ENCODE measurements around the gene PANK4. TPM values are rescaled to one million over a fixed set of nuclear protein-coding genes. Genes with fewer than 3 reads are reported as not detected.

Gene PANK4
- total RNA-seq, 1 donor from 2014 or later, result 50.8 TPM

DNA sequence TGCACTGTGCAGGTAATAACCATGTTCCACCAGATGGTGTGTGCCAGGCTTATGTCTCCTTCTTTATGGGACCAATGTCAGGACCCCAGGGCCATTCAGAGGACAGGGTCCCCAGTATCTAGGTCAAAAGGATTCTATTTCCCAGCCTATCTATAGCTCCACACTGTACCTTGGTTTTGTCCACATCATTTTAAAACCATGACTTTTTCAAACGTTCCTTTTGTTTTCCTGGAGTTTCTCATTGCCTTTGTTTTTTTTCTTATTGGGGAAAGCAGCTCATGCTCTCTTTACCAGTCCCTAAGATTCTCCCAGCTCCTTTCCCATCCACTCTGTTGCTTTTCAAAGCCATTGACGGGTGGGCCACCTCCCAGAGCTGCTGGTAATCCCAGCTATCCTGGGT, 37.7 kb downstream of the PANK4 start:
- peaks cover 16% of the 10 kb centered on the region for H3K27me3 Mint-ChIP-seq (ENCODE audit: low read depth)
- TF ChIP-seq, protein P1, sequence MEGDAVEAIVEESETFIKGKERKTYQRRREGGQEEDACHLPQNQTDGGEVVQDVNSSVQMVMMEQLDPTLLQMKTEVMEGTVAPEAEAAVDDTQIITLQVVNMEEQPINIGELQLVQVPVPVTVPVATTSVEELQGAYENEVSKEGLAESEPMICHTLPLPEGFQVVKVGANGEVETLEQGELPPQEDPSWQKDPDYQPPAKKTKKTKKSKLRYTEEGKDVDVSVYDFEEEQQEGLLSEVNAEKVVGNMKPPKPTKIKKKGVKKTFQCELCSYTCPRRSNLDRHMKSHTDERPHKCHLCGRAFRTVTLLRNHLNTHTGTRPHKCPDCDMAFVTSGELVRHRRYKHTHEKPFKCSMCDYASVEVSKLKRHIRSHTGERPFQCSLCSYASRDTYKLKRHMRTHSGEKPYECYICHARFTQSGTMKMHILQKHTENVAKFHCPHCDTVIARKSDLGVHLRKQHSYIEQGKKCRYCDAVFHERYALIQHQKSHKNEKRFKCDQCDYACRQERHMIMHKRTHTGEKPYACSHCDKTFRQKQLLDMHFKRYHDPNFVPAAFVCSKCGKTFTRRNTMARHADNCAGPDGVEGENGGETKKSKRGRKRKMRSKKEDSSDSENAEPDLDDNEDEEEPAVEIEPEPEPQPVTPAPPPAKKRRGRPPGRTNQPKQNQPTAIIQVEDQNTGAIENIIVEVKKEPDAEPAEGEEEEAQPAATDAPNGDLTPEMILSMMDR (IDR thresholded peaks at IDR 0.05; ENCODE audit: unreplicated experiment), result no peak
- DNase-seq (ENCODE audit: low spot score in 2 of 2, unreplicated experiment in 2 of 2), result no peak
- no peaks in the 10 kb centered on the region for H3K36me3 Mint-ChIP-seq
- H3K9me3 Mint-ChIP-seq, result peaks cover 11% of the 10 kb centered on the region
- no peak overlapping the region for H3K27ac Mint-ChIP-seq
- H3K4me1 Mint-ChIP-seq, result peaks cover 2% of the 10 kb centered on the region
- no peak overlapping the region for H3K4me3 Mint-ChIP-seq

DNA sequence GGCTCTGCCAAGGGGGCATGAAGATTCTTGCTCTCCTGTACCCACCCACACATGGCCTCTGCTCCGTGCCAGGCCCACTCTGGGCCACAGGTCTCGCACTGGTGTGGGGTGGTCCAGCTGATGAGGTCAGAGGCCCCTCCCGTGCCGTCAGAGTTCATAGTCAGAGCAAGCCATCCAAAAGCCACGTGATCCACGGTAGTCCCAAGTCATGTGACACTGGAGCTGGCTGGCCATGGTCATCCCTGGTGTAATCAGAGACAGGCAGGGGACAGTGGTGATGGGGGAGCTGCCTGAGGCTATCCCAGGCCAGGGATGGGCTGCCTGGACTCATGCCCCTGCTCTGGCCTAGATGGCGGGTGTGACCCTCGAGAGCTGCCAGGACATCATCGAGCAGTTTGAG, 39.8 kb downstream of the PANK4 start:
- H3K27ac Mint-ChIP-seq, result no peak overlapping the region
- peaks cover 10% of the 10 kb centered on the region for H3K27me3 Mint-ChIP-seq (ENCODE audit: low read depth)
- H3K4me3 Mint-ChIP-seq, result no peak overlapping the region
- H3K36me3 Mint-ChIP-seq, result no peaks in the 10 kb centered on the region
- no peaks in the 10 kb centered on the region for H3K4me1 Mint-ChIP-seq
- TF ChIP-seq, protein P1 (IDR thresholded peaks at IDR 0.05; ENCODE audit: unreplicated experiment), result no peak
- peaks cover 11% of the 10 kb centered on the region for H3K9me3 Mint-ChIP-seq
- no peak for DNase-seq (ENCODE audit: low spot score in 2 of 2, unreplicated experiment in 2 of 2)

DNA sequence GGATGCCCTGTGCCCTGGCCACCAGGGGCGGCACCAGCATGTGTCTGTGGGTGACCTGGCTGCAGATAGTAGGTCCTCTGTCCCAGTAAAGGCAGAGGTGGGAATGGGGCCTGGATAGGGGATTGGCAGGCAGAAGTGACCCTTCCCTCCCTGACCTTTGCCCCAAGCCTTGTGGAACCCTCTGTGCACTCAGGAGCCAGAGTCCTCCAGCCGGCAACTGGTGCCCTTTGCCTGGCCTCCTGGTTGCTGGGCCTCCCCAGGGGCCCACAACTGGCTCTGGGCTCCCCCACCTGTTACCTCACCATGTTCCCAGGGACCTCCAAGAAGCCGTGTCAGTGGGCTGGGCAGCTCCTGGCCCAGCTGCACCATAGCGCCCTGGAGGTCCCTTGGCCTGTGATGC, 40.4 kb downstream of the PANK4 start:
- DNase-seq (ENCODE audit: low spot score in 2 of 2, unreplicated experiment in 2 of 2), result no peak
- Mint-ChIP-seq H3K4me1 (no peaks in the 10 kb centered on the region), H3K27me3 (ENCODE audit: low read depth) (peaks cover 6% of the 10 kb centered on the region), H3K27ac (no peak overlapping the region), H3K4me3 (no peak overlapping the region), H3K36me3 (no peaks in the 10 kb centered on the region), H3K9me3 (peaks cover 11% of the 10 kb centered on the region)
- TF ChIP-seq, protein P1 (IDR thresholded peaks at IDR 0.05; ENCODE audit: unreplicated experiment), result no peak

DNA sequence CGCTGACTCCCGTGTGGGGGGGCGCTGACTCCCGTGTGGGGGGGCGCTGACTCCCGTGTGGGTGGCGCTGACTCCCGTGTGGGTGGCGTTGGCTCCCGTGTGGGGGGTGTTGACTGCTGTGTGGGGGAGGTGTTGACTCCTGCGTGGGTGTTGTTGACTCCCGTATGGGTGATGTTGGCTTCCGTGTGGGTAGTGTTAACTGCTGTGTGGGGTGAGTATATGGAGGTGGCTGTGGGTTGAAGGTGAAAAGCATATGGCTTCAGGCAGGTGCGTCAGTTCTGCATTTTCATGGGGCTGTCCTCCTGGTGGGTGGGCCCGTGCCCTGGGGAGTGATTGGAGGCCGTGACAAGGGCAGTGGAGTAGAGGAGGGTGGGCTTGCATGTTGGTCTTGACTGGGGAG, 42.4 kb downstream of the PANK4 start:
- Mint-ChIP-seq H3K4me3 (no peak overlapping the region), H3K27me3 (ENCODE audit: low read depth) (peaks cover 3% of the 10 kb centered on the region), H3K4me1 (no peaks in the 10 kb centered on the region), H3K9me3 (peaks cover 10% of the 10 kb centered on the region), H3K36me3 (no peaks in the 10 kb centered on the region), H3K27ac (no peak overlapping the region)
- TF ChIP-seq, protein P1 (IDR thresholded peaks at IDR 0.05; ENCODE audit: unreplicated experiment), result no peak
- DNase-seq (ENCODE audit: low spot score in 2 of 2, unreplicated experiment in 2 of 2), result no peak

DNA sequence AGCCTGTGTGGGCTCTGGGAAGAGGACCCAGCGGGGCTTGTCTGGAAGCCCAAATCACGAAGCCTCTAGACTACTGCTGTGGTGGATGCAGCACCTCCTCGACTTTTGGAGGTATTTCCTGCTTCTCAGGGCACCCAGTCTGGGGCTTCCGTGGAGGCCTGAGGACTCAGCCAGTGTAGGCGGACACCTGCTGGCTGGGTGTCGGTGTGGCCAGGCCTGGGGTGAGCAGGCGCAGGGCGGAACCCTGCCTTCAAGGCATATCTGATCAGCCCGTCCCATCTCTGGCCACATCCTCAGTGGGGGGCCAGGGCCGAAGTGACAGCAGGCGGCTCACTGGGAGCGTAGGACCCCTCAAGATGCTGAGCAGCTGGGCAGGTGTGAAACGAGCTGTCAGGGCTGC, 43.4 kb downstream of the PANK4 start:
- Mint-ChIP-seq H3K27me3 (ENCODE audit: low read depth) (no peaks in the 10 kb centered on the region), H3K27ac (no peak overlapping the region), H3K36me3 (no peaks in the 10 kb centered on the region), H3K4me1 (no peaks in the 10 kb centered on the region), H3K4me3 (no peak overlapping the region), H3K9me3 (peaks cover 3% of the 10 kb centered on the region)
- TF ChIP-seq, protein P1 (IDR thresholded peaks at IDR 0.05; ENCODE audit: unreplicated experiment), result no peak
- no peak for DNase-seq (ENCODE audit: low spot score in 2 of 2, unreplicated experiment in 2 of 2)

DNA sequence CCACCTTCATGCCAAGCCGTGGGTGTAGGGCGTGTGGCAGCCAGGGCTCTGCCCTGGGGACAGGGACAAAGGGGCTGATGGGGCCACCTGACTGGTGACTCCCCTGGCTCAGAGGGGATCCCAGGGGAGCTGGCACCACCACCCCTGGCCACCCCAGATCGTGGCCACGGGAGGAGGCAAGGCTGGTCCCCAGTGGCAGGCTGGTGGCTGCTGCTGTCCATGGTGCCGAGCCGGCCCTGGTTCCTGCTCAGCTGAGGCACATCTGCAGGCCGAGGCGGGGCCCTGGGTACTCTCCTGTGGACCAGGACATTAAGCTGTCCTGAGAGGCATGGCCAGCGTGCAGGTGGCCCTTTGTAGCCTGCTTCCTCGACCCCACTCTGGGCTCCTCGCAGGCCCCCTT, 43.8 kb downstream of the PANK4 start:
- no peak overlapping the region for H3K27ac Mint-ChIP-seq
- no peaks in the 10 kb centered on the region for H3K27me3 Mint-ChIP-seq (ENCODE audit: low read depth)
- no peaks in the 10 kb centered on the region for H3K4me1 Mint-ChIP-seq
- H3K4me3 Mint-ChIP-seq, result no peak overlapping the region
- no peak for DNase-seq (ENCODE audit: low spot score in 2 of 2, unreplicated experiment in 2 of 2)
- no peaks in the 10 kb centered on the region for H3K36me3 Mint-ChIP-seq
- TF ChIP-seq, protein P1 (IDR thresholded peaks at IDR 0.05; ENCODE audit: unreplicated experiment), result no peak
- no peaks in the 10 kb centered on the region for H3K9me3 Mint-ChIP-seq

All from mesothelial cell of epicardium (in vitro differentiated cells).